Measurements from ENCODE around the gene COPS6.

The COPS6 gene

DNA sequence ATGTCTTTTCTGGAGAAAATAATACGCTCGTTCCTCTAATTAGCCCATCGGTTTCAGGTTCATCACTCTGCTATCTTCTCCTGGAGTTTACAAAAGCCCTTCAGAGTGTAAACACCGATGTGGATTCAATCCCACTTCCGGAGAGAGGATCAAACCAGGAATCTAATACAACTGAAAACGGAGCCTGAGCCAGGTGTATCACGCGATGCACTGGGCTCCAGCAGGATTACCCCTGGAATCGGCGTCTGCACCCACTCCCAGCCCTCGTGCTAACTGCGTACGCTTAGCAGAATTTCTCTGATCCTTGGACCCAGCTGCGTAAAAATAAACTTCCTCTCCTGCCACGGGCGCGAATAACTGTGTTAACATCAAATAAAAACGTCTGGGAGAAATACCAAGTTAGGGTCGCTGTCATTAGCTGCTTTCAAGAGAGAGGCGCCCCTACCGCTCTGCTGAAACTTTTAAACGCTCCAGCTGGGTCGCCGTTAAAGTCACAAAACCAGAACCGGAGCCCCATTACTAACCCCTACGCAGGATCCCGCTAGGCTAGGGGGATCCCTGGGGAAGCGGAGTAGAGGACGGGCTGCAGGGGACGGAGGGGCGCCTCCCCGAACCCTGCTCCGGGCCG lies 7.7 kb upstream of the COPS6 start:
- DNase-seq: no peak

- peak; percentile 98 for DNase-seq
Observed at GRCh38 chr7:100081535-100082102, 7.2 kb upstream of the COPS6 start, which contains the start of gene ZNF3. ZNF3 (minus strand) TSS chr7:100081723; CDS start chr7:100077357, 4,366 bp downstream.

DNA sequence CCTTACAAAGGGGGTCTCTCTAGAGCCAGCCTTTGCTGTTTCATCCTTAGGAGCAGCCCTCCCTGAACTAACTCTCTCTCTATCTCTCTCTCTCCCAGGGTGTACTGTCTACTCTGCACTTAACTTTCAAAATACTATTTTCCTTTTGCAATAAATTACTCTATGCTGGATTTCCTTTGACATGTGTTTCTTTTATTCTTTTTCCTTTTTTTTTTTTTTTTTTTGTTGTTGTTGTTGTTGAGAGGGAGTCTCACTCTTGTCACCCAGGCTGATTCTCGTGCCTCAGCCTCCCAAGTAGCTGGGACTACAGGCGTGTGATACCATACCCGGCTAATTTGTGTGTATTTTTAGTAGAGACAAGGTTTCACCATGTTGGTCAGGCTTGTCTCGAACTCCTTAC lies 5.8 kb upstream of the COPS6 start:
- no peak for DNase-seq

GRCh38 chr7:100085515-100085914 lies 3.3 kb upstream of the COPS6 start:
- DNase-seq: no peak

- DNase-seq: no peak
Observed at GRCh38 chr7:100087055-100087750, 1.6 kb upstream of the COPS6 start.

- no peak for DNase-seq
Observed at GRCh38 chr7:100088095-100088620, 611 bp upstream of the COPS6 start.

GRCh38 chr7:100089458-100090196 lies 858 bp downstream of the COPS6 start:
- DNase-seq: no peak

DNA sequence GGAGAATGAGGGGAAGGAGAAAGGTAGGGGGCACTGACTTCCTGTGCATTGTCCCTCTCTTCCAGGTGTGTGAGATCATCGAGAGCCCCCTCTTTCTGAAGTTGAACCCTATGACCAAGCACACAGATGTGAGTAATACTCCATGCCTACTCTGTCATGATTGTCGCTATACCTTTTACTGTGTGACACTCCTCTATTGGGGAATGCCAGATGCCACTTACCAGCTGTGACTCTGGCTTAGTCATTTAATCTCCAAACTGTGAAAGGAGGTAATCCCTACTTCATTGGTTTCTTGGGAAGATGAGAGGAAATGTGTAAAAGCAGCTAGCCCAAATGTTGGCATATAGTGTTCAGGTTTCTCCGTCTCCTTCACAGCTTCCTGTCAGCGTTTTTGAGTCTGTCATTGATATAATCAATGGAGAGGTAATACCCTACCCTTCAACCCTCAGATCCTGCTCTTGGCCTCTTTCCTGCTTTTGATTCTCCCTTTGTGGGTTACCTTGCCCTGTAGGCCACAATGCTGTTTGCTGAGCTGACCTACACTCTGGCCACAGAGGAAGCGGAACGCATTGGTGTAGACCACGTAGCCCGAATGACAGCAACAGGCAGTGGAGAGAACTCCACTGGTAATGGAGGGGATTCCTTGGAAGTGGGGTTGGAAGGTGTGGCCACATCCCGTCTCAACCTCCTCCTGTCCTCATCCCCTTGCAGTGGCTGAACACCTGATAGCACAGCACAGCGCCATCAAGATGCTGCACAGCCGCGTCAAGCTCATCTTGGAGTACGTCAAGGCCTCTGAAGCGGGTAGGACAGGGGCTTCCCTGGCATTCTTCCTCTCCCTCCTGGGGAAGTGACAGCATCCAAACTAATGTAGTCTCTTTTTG lies 2.0 kb downstream of the COPS6 start:
- DNase-seq: no peak

DNA sequence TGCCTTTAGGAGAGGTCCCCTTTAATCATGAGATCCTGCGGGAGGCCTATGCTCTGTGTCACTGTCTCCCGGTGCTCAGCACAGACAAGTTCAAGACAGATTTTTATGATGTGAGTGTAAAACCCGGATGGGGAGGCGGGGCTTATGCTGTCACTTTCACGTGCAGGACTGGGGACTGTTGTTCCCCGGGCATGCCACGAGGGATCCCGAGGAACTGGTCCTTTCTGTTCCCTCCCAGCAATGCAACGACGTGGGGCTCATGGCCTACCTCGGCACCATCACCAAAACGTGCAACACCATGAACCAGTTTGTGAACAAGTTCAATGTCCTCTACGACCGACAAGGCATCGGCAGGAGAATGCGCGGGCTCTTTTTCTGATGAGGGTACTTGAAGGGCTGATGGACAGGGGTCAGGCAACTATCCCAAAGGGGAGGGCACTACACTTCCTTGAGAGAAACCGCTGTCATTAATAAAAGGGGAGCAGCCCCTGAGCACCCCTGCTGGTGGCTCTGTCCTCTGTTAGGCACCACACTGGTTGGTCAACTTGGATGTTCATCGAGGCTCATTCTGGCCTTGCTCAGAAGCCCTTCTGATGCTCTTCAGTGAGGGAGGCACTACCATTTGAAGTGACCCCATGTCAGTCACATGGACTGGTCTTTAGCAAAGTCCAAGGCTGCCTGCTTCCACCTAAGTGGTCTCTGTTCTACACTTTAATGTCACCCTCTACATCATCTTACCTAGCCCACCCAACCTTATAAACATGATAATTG lies 2.8 kb downstream of the COPS6 start:
- peak; percentile 51 for DNase-seq

- no peak for DNase-seq
Observed at GRCh38 chr7:100093054-100093453, 4.3 kb downstream of the COPS6 start.

DNA sequence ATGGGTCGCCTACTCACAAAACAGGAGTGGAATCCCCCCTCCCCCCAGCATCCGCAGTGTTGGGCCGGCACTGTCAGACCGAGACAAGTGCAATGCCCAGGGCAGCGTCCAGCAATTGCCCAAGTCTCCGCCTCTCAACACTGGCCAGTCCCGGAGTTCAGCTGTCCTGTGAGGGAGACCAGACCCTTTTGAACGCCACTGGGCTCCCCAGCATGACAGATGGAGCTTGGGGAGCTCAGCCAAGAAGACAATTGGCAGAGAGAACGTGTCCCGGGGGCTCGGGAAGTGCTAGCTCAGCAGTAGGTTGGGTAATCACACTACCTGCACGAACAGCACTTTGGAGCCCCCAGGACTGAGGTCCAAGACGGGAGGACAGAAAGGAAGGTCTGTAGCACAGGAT lies 4.7 kb downstream of the COPS6 start:
- no peak for DNase-seq

DNA sequence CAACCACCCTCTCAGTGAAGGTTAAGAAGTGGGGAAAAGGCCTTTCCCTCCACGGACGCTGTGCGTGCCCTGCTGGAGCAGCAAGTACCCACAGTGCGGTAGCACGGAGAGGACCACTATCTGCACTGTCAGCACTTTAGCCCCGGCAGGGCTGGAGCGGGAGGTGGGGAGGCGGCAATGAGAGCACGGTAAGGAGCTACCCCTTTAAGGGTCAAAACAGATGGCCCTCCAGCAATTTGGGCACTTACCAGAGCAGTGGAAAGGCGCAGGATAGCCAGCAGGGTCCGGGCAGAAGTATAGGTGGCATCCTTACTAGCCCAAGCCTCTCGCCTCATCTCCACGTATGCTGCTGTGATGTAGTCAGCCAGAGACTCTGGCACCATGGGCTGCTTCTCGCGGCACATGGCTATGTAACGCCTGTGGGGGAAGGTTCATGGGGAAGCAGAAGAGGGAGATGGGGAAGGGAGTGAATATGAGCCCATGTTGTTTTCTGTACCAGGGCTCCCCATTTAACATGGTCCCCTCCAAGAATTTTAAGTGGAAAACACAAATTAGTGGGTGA lies 5.2 kb downstream of the COPS6 start:
- no peak for DNase-seq

- no peak for DNase-seq
Observed at GRCh38 chr7:100095289-100095688, 6.5 kb downstream of the COPS6 start.

DNA sequence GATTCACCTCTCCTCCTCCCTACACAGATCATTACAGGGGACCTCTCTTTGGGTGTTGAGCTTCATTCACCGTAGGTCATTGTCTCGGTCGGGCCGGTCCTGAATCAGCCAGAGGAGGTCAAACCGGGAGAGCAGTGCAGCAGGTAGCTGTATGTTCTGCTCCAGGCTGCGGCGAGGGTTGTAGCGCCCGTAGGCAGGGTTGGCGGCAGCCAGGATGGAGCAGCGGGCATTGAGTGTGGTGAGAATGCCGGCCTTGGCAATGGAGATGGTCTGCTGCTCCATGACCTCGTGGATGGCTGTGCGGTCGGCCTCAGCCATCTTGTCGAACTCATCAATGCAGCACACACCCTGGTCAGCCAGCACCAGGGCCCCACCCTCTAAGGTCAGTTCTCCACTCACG lies 6.9 kb downstream of the COPS6 start:
- no peak for DNase-seq

GRCh38 chr7:100098913-100099312 lies 10.1 kb downstream of the COPS6 start:
- DNase-seq: no peak

DNA sequence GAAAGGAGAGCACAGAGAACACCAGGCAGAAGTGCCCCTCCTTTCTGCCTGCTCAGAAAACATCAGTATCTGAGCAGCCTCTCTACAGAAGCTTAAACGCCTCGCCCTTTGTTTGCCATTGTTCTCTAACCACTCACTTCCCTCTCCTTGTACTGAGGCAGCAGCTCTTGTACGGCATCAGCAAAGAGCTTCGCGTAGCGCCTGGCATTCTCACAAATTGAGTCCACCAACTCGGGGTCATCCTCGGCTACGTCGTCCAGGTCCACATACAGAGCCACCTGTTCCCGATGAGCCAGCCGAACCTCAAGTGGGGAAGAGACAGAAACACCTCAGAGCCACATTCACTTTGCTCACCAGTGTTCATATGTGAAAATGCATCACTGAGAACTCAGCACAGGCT lies 10.7 kb downstream of the COPS6 start:
- DNase-seq: no peak

DNA sequence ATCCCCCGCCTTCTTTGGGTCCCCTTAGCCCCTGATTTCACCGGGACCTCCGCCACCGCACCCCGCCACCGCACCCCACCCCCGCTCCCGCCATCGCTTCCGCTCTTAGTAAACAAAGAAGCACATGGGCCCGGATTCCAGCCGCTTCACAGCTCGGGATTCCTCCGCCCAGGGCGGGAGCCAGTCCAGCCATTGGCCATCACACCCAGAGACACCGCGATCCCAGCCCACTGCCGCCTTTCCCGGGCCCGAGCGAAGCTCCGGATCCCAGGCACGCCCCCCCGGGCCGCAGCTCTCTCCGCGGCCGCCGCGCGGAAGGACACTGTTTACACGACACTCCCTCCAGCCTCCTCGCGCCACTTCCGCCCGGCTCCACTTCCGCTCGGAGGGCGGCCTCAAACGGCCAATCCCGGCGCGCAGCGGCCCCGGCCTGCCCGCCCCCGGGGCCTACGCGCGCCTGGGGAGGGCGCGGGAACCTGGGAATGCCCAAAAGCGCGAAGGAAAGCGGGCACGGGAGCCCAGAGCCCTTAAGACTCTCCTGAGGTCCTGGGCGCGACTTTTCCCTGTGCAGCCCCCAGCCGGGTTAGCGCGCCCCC lies 11.7 kb downstream of the COPS6 start:
- peak; percentile 89 for DNase-seq

- DNase-seq: peak; percentile 99
Observed at GRCh38 chr7:100101016-100101862, 12.5 kb downstream of the COPS6 start, which contains the start of the genes AP4M1 and MCM7. AP4M1 (plus strand) TSS chr7:100101643; CDS start chr7:100101715, 72 bp downstream. MCM7 (minus strand) TSS chr7:100101397; CDS start chr7:100101294, 103 bp downstream.

All from stimulated activated CD4-positive, alpha-beta T cell treated with anti-CD3 and anti-CD28 coated beads, Interleukin-15, amount 100 ng/mL, for 24 hours (primary cell).